Neural cell (in vitro differentiated cells): ENCODE results near the gene SCARB1. TPM values are rescaled to one million over a fixed set of nuclear protein-coding genes. Genes with fewer than 3 reads are reported as not detected.

Source experiments
- H2AFZ ChIP-seq: fragments of 200-600, 300-800 bp; sonication (generic), shearing (Covaris generic); 2 replicates; pipeline ENCODE4 v1.6.0; 2014; ENCODE audit warnings: low read depth, mild to moderate bottlenecking, antibody characterized with exemption, low read length, moderate library complexity
- H3F3A ChIP-seq: fragments of 200-600 bp; shearing (Covaris generic); 2 replicates; pipeline ENCODE4 v1.6.1; 2016; ENCODE audit warnings: mild to moderate bottlenecking, moderate library complexity, mixed read lengths, antibody characterized with exemption, low read length; ENCODE audit not compliant: insufficient read depth, poor library complexity, severe bottlenecking
- H3K27ac ChIP-seq: fragments of 200-600, 300-800 bp; sonication (generic), shearing (Covaris generic); 2 replicates; pipeline ENCODE4 v1.5.1; 2014; ENCODE audit warnings: mild to moderate bottlenecking, low read length, moderate library complexity
- H3K27me3 ChIP-seq: fragments of 300-800, 200-600 bp; sonication (generic), shearing (Covaris generic); 2 replicates; pipeline ENCODE4 v1.6.0; 2014; ENCODE audit warnings: mild to moderate bottlenecking, low read depth, low read length, moderate library complexity; ENCODE audit not compliant: insufficient read depth
- H3K36me3 ChIP-seq: fragments of 300-800, 200-600 bp; sonication (generic), shearing (Covaris generic); 2 replicates; pipeline ENCODE4 v1.5.1; 2014; ENCODE audit warnings: mild to moderate bottlenecking, antibody characterized with exemption, low read length, moderate library complexity; ENCODE audit not compliant: insufficient read depth
- H3K4me2 ChIP-seq: fragments of 300-800, 200-600 bp; sonication (generic), shearing (Covaris generic); 2 replicates; pipeline ENCODE4 v1.6.0; 2014; ENCODE audit warnings: mild to moderate bottlenecking, low read length
- H3K4me3 ChIP-seq: fragments of 300-800, 200-600 bp; sonication (generic), shearing (Covaris generic); 2 replicates; pipeline ENCODE4 v1.5.1; 2014; ENCODE audit warnings: mild to moderate bottlenecking, low read length, moderate library complexity
- H3K79me2 ChIP-seq: fragments of 200-600 bp; shearing (Covaris generic); replicated peaks from 2 replicates; pipeline ENCODE4 v1.6.0; 2014; ENCODE audit warnings: mild to moderate bottlenecking, low read length, moderate library complexity; ENCODE audit not compliant: insufficient read depth
- H3K9ac ChIP-seq: fragments of 300-800, 200-600 bp; sonication (generic), shearing (Covaris generic); 2 replicates; pipeline ENCODE4 v1.6.1; 2016; ENCODE audit warnings: mild to moderate bottlenecking, low read length, mixed read lengths
- H3K9me2 ChIP-seq: fragments of 200-600 bp; shearing (Covaris generic); 2 replicates; pipeline ENCODE4 v1.6.1; 2016; ENCODE audit warnings: mild to moderate bottlenecking, low read length, mixed read lengths; ENCODE audit not compliant: insufficient read depth
- H3K9me3 ChIP-seq: fragments of 200-600, 300-800 bp; sonication (generic), shearing (Covaris generic); 2 replicates; pipeline ENCODE4 v1.6.1; 2016; ENCODE audit warnings: mild to moderate bottlenecking, mixed run types, low read length, moderate library complexity, mixed read lengths
- H4K20me1 ChIP-seq: fragments of 200-600 bp; shearing (Covaris generic); 2 replicates; pipeline ENCODE4 v1.6.1; 2016; ENCODE audit warnings: mild to moderate bottlenecking, mixed run types; ENCODE audit not compliant: insufficient read depth
- CTCF ChIP-seq: fragments of 450-650 bp; IDR thresholded peaks from 2 replicates; pipeline ENCODE4 v1.5.1; 2014; ENCODE audit warnings: antibody characterized with exemption, mild to moderate bottlenecking, moderate library complexity; ENCODE audit not compliant: poor library complexity, severe bottlenecking
- EP300 ChIP-seq: fragments of 450-650 bp; conservative IDR thresholded peaks from 2 replicates; pipeline ENCODE4 v1.6.1; 2014; ENCODE audit warnings: antibody characterized with exemption, mild to moderate bottlenecking, moderate library complexity; ENCODE audit not compliant: poor library complexity, severe bottlenecking
- EZH2 ChIP-seq: fragments of 200-600, 300-800 bp; shearing (Covaris generic), sonication (generic); IDR thresholded peaks from 2 replicates; pipeline ENCODE4 v1.6.1; 2014; ENCODE audit warnings: antibody characterized with exemption, low read length, borderline replicate concordance, mild to moderate bottlenecking; ENCODE audit not compliant: insufficient read depth, poor library complexity, severe bottlenecking
- MXI1 ChIP-seq: fragments of 450-650 bp; conservative IDR thresholded peaks from 2 replicates; pipeline ENCODE4 v1.6.1; 2014; ENCODE audit warnings: antibody characterized with exemption, mild to moderate bottlenecking; ENCODE audit not compliant: poor library complexity, severe bottlenecking
- POLR2AphosphoS5 ChIP-seq: IDR thresholded peaks from 2 replicates; pipeline ENCODE4 v1.6.1; 2012
- RAD21 ChIP-seq: fragments of 450-650 bp; conservative IDR thresholded peaks from 2 replicates; pipeline ENCODE4 v1.6.1; 2014; ENCODE audit warnings: antibody characterized with exemption, mild to moderate bottlenecking, moderate library complexity
- REST ChIP-seq: IDR thresholded peaks from 2 replicates; pipeline ENCODE4 v1.6.1; 2012; ENCODE audit warnings: borderline replicate concordance
- SMC3 ChIP-seq: fragments of 450-650 bp; conservative IDR thresholded peaks from 2 replicates; pipeline ENCODE4 v1.6.1; 2014; ENCODE audit warnings: antibody characterized with exemption, mild to moderate bottlenecking, moderate library complexity; ENCODE audit not compliant: poor library complexity
- TAF1 ChIP-seq: IDR thresholded peaks from 2 replicates; pipeline ENCODE4 v1.6.1; 2012; ENCODE audit warnings: low read depth
- polyA plus RNA-seq: library from polyadenylated mRNA; depleted of rRNA; stranded (reverse); fragments of >200 nt; gene quantifications from 2 replicates; pipeline ENCODE4 v1.2.3, GENCODE V29; 2014

Gene SCARB1
- polyA plus RNA-seq, 1 donor from 2014 or later: 5.8 TPM

GRCh38 chr12:124745891-124746570 is 117.6 kb downstream of the SCARB1 start:
- Histone ChIP-seq H3K27ac (no peak overlapping the region), H3K27me3 (no peaks in the 10 kb centered on the region), H3F3A (no peaks in the 10 kb centered on the region), H3K36me3 (no peaks in the 10 kb centered on the region), H3K9ac (no peak overlapping the region), H3K4me3 (no peak overlapping the region), H3K9me2 (no peaks in the 10 kb centered on the region), H3K79me2 (no peaks in the 10 kb centered on the region), H4K20me1 (no peaks in the 10 kb centered on the region), H3K4me2 (no peak overlapping the region), H2AFZ (no peak overlapping the region), H3K9me3 (no peaks in the 10 kb centered on the region)
- TF ChIP-seq SMC3 (no peak), TAF1 (no peak), EP300 (no peak), RAD21 (no peak), EZH2 (no peak), REST (no peak), CTCF (no peak), POLR2AphosphoS5 (no peak), MXI1 (no peak)

- no peak overlapping the region for H3K4me3 ChIP-seq
- H4K20me1 ChIP-seq: no peaks in the 10 kb centered on the region
- no peaks in the 10 kb centered on the region for H3K9me3 ChIP-seq
- H2AFZ ChIP-seq: no peak overlapping the region
- H3F3A ChIP-seq: no peaks in the 10 kb centered on the region
- TF ChIP-seq RAD21 (no peak), SMC3 (no peak), CTCF (no peak), EZH2 (no peak)
- H3K9ac ChIP-seq: no peak overlapping the region
- no peaks in the 10 kb centered on the region for H3K79me2 ChIP-seq
- H3K9me2 ChIP-seq: no peaks in the 10 kb centered on the region
- no peak overlapping the region for H3K4me2 ChIP-seq
- H3K36me3 ChIP-seq: no peaks in the 10 kb centered on the region
- no peaks in the 10 kb centered on the region for H3K27me3 ChIP-seq
- no peak overlapping the region for H3K27ac ChIP-seq
These were observed 118.2 kb downstream of the SCARB1 start for GRCh38 chr12:124745465-124745890.
